HepG2 (cell line): Measurements from ENCODE around the gene DNAJB12. TPM values are rescaled to one million over a fixed set of nuclear protein-coding genes. Genes with fewer than 3 reads are reported as not detected.

Experiments
- CENPBD1 ChIP-seq: sonication (generic); formaldehyde crosslinking; IDR thresholded peaks from 2 replicates; pipeline ENCODE4 v1.8.0; 2022; ENCODE audit warnings: missing genetic modification reagents, low read depth, mild to moderate bottlenecking, borderline replicate concordance
- E2F5 ChIP-seq: sonication (generic); formaldehyde crosslinking; conservative IDR thresholded peaks from 2 replicates; pipeline ENCODE4 v1.4.0; 2020; ENCODE audit warnings: missing genetic modification reagents
- FOXC1 ChIP-seq: sonication (generic); formaldehyde crosslinking; IDR thresholded peaks from 2 replicates; pipeline ENCODE4 v1.8.0; 2022; ENCODE audit warnings: mild to moderate bottlenecking, missing genetic modification reagents, borderline replicate concordance
- HBP1 ChIP-seq: IDR thresholded peaks from 2 replicates; pipeline ENCODE4 v1.6.1; 2016; ENCODE audit warnings: low read depth, control low read depth
- HIVEP1 ChIP-seq: sonication (generic); formaldehyde crosslinking; IDR thresholded peaks from 2 replicates; pipeline ENCODE4 v1.4.0; 2020; ENCODE audit warnings: mild to moderate bottlenecking, missing genetic modification reagents
- HMGA1 ChIP-seq: sonication (generic); formaldehyde crosslinking; conservative IDR thresholded peaks from 2 replicates; pipeline ENCODE4 v1.4.0; 2020; ENCODE audit warnings: missing genetic modification reagents
- IKZF5 ChIP-seq: IDR thresholded peaks from 2 replicates; pipeline ENCODE4 v1.6.1; 2018; ENCODE audit warnings: missing genetic modification reagents, mild to moderate bottlenecking, missing compliant biosample characterization
- MEF2D ChIP-seq: sonication (generic); formaldehyde crosslinking; IDR thresholded peaks from 2 replicates; pipeline ENCODE4 v1.5.1; 2020; ENCODE audit warnings: mild to moderate bottlenecking, missing genetic modification reagents
- MEIS1 ChIP-seq: sonication (generic); formaldehyde crosslinking; IDR thresholded peaks from 2 replicates; pipeline ENCODE4 v1.9.0; 2021; ENCODE audit warnings: mild to moderate bottlenecking, missing genetic modification reagents, moderate library complexity, borderline replicate concordance
- MTERF4 ChIP-seq: sonication (generic); formaldehyde crosslinking; IDR thresholded peaks from 2 replicates; pipeline ENCODE4 v1.8.0; 2023; ENCODE audit warnings: mild to moderate bottlenecking, missing genetic modification reagents
- RORA ChIP-seq: sonication (generic); formaldehyde crosslinking; IDR thresholded peaks from 2 replicates; pipeline ENCODE4 v1.5.0; 2020; ENCODE audit warnings: mild to moderate bottlenecking, missing genetic modification reagents, moderate library complexity
- SP5 ChIP-seq: IDR thresholded peaks from 2 replicates; pipeline ENCODE4 v1.6.1; 2016; ENCODE audit warnings: low read depth, borderline replicate concordance
- TRIM22 ChIP-seq: fragments of 450-650 bp; IDR thresholded peaks from 2 replicates; pipeline ENCODE4 v1.6.1; 2017
- ZNF160 ChIP-seq: sonication (generic); formaldehyde crosslinking; IDR thresholded peaks from 2 replicates; pipeline ENCODE4 v1.8.0; 2022; ENCODE audit warnings: mild to moderate bottlenecking, inconsistent platforms, missing genetic modification reagents
- ZNF513 ChIP-seq: sonication (generic); formaldehyde crosslinking; conservative IDR thresholded peaks from 2 replicates; pipeline ENCODE4 v1.5.0; 2020; ENCODE audit warnings: missing genetic modification reagents
- ZNF550 ChIP-seq: sonication (generic); formaldehyde crosslinking; IDR thresholded peaks from 2 replicates; pipeline ENCODE4 v1.4.0; 2020; ENCODE audit warnings: mild to moderate bottlenecking, missing genetic modification reagents, borderline replicate concordance
- ZNF564 ChIP-seq: sonication (generic); formaldehyde crosslinking; IDR thresholded peaks from 2 replicates; pipeline ENCODE4 v1.8.1; 2023; ENCODE audit warnings: mild to moderate bottlenecking, missing genetic modification reagents
- ZNF770 ChIP-seq: sonication (generic); formaldehyde crosslinking; IDR thresholded peaks from 2 replicates; pipeline ENCODE4 v1.5.0; 2020; ENCODE audit warnings: mild to moderate bottlenecking, missing genetic modification reagents
- polyA plus RNA-seq, 8 experiments: library from polyadenylated mRNA; depleted of rRNA in 3 of 8; stranded (reverse) in 7 of 8; unstranded in 1 of 8; fragments of >200 nt; fragmentation: Illumina TruSeq in 4 of 8; extraction: Trizol in 4 of 8; gene quantifications; 2 replicates each; pipeline versions ENCODE4 v1.2.1 to v1.2.3, GENCODE V29; 2011 to 2016; ENCODE audit warnings: low read depth in 4 of 8, missing spikeins in 1 of 8, mixed read lengths in 1 of 8; ENCODE audit not compliant: insufficient read depth in 1 of 8
- total RNA-seq, 5 experiments: library from RNA; depleted of rRNA; stranded (reverse); fragments of >200 nt; fragmentation: Illumina TruSeq; extraction: Trizol; gene quantifications; 2 replicates each; pipeline ENCODE4 v1.2.3, GENCODE V29; 2016; ENCODE audit warnings: low read depth in 1 of 5

DNAJB12 gene
- total and polyA plus RNA-seq, 2 of the 13 experiments (the other 11 are each of a cell fraction or from before 2014, with no cell fraction given) = 10.8 to 18.2 TPM

GRCh38 chr10:72316748-72317435, 37.8 kb downstream of the DNAJB12 start (continued):
- TF ChIP-seq MEIS1 (CRISPR knock-in tag) (peak; percentile 80; the same call in 1 of the 2 replicates), HBP1 (0 out of 2 replicates have a peak, but pooled peaks have one; percentile 49), ZNF550 (no peak), CENPBD1 (CRISPR knock-in tag) (no peak), TRIM22 (no peak), IKZF5 (peak; percentile 83), ZNF513 (no peak), FOXC1 (CRISPR knock-in tag) (peak; percentile 85), HMGA1 (CRISPR knock-in tag) (no peak), ZNF770 (CRISPR knock-in tag) (peak; percentile 92), MTERF4 (CRISPR knock-in tag) (no peak), E2F5 (CRISPR knock-in tag) (no peak), ZNF160 (peak; percentile 55; the same call in 1 of the 2 replicates), HIVEP1 (CRISPR knock-in tag) (0 out of 2 replicates have a peak, but pooled peaks have one; percentile 44), ZNF564 (CRISPR knock-in tag) (peak; percentile 49; the same call in 1 of the 2 replicates), RORA (CRISPR knock-in tag) (no peak), MEF2D (CRISPR knock-in tag) (peak; percentile 79), SP5 (CRISPR knock-in tag) (peak; percentile 70; the same call in 1 of the 2 replicates)
